Measurements from ENCODE around the gene ZNF462. TPM values are rescaled to one million over a fixed set of nuclear protein-coding genes. Genes with fewer than 3 reads are reported as not detected.

ZNF462 gene
- polyA plus RNA-seq, 3 donors = not detected

GRCh38 chr9:106889061-106889590 lies 26.2 kb downstream of the ZNF462 start:
- no peak overlapping the region for H3K9ac ChIP-seq (ENCODE audit: insufficient read depth, low read length, poor library complexity, severe bottlenecking)
- no peak overlapping the region for H3K4me3 ChIP-seq (replicated peaks in 1 of 3; ENCODE audit: low read depth in 2 of 3, low read length in 3 of 3)
- no peaks in the 10 kb centered on the region for H4K20me1 ChIP-seq (ENCODE audit: insufficient read depth, low read length)
- intact Hi-C loops (cut with micrococcal nuclease) = no loop called here
- H3K4me2 ChIP-seq (replicated peaks; ENCODE audit: extremely low read depth, low read length, poor library complexity, severe bottlenecking) = no peak overlapping the region
- no peaks in the 10 kb centered on the region for H3K4me1 ChIP-seq (ENCODE audit: control insufficient read depth in 1 of 2, insufficient read depth in 2 of 2, low read length in 2 of 2)
- H3K9me3 ChIP-seq (replicated peaks in 1 of 2; ENCODE audit: control insufficient read depth in 1 of 2, insufficient read depth in 1 of 2, low read length in 2 of 2) = no peaks in the 10 kb centered on the region
- WGBS (ENCODE audit: insufficient coverage) = 92% methylated on average over 3 of the region's 7 CpGs
- TF ChIP-seq CTCF (IDR thresholded peaks at IDR 0.05) = no peak
- H2AFZ ChIP-seq (ENCODE audit: insufficient read depth, low read depth, low read length, poor library complexity, severe bottlenecking) = no peak overlapping the region
- no peak overlapping the region for H3K27ac ChIP-seq (ENCODE audit: low read depth in 1 of 2, low read length in 2 of 2)
- no peaks in the 10 kb centered on the region for H3K36me3 ChIP-seq (replicated peaks in 1 of 2; ENCODE audit: control insufficient read depth in 1 of 2, insufficient read depth in 2 of 2, low read length in 2 of 2)
- no peak overlapping the region for H3K27ac Mint-ChIP-seq
- no peaks in the 10 kb centered on the region for H3K27me3 ChIP-seq (ENCODE audit: control insufficient read depth in 2 of 2, insufficient read depth in 2 of 2, low read length in 2 of 2)
- H3K27me3 Mint-ChIP-seq (ENCODE audit: low read depth in 3 of 3) = peaks cover 0 to 4% (median 0%) of the 10 kb centered on the region in 3 donors
- DNase-seq = no peak
- no peaks in the 10 kb centered on the region for H3K4me1 Mint-ChIP-seq
- no peaks in the 10 kb centered on the region for H3K79me2 ChIP-seq (ENCODE audit: insufficient read depth, low read length)
- no peak overlapping the region for H3K4me3 Mint-ChIP-seq
- no peaks in the 10 kb centered on the region for H3K36me3 Mint-ChIP-seq
- H3K9me3 Mint-ChIP-seq = peaks cover 0 to 8% (median 1%) of the 10 kb centered on the region in 7 donors

- H3K9me3 ChIP-seq (replicated peaks in 1 of 2; ENCODE audit: control insufficient read depth in 1 of 2, insufficient read depth in 1 of 2, low read length in 2 of 2) = no peaks in the 10 kb centered on the region
- no peak overlapping the region for H2AFZ ChIP-seq (ENCODE audit: insufficient read depth, low read depth, low read length, poor library complexity, severe bottlenecking)
- no peaks in the 10 kb centered on the region for H3K4me1 Mint-ChIP-seq
- H3K4me3 ChIP-seq (replicated peaks in 1 of 3; ENCODE audit: low read depth in 2 of 3, low read length in 3 of 3) = no peak overlapping the region
- no peaks in the 10 kb centered on the region for H3K36me3 ChIP-seq (replicated peaks in 1 of 2; ENCODE audit: control insufficient read depth in 1 of 2, insufficient read depth in 2 of 2, low read length in 2 of 2)
- H3K27ac ChIP-seq (ENCODE audit: low read depth in 1 of 2, low read length in 2 of 2) = no peak overlapping the region
- no peak overlapping the region for H3K27ac Mint-ChIP-seq
- H3K4me3 Mint-ChIP-seq = no peak overlapping the region
- no peaks in the 10 kb centered on the region for H3K36me3 Mint-ChIP-seq
- no peak overlapping the region for H3K9ac ChIP-seq (ENCODE audit: insufficient read depth, low read length, poor library complexity, severe bottlenecking)
- no peak overlapping the region for H3K4me2 ChIP-seq (replicated peaks; ENCODE audit: extremely low read depth, low read length, poor library complexity, severe bottlenecking)
- 83% methylated on average over 2 of the region's 4 CpGs for WGBS (ENCODE audit: insufficient coverage)
- H3K27me3 ChIP-seq (ENCODE audit: control insufficient read depth in 2 of 2, insufficient read depth in 2 of 2, low read length in 2 of 2) = no peaks in the 10 kb centered on the region
- intact Hi-C loops (cut with micrococcal nuclease) = no loop called here
- no peak for TF ChIP-seq CTCF (IDR thresholded peaks at IDR 0.05)
- peaks cover 0 to 8% (median 1%) of the 10 kb centered on the region in 7 donors for H3K9me3 Mint-ChIP-seq
- DNase-seq = no peak
- H3K4me1 ChIP-seq (ENCODE audit: control insufficient read depth in 1 of 2, insufficient read depth in 2 of 2, low read length in 2 of 2) = no peaks in the 10 kb centered on the region
- H4K20me1 ChIP-seq (ENCODE audit: insufficient read depth, low read length) = no peaks in the 10 kb centered on the region
- peaks cover 0 to 4% (median 0%) of the 10 kb centered on the region in 3 donors for H3K27me3 Mint-ChIP-seq (ENCODE audit: low read depth in 3 of 3)
- no peaks in the 10 kb centered on the region for H3K79me2 ChIP-seq (ENCODE audit: insufficient read depth, low read length)
These were observed 27.6 kb downstream of the ZNF462 start for GRCh38 chr9:106890608-106891007.
